HEK293T (cell line): Measurements from ENCODE around the gene TANK.

Experiments used
- BHLHE40 ChIP-seq: fragments of 450-650 bp; IDR thresholded peaks from 2 replicates; pipeline ENCODE4 v1.6.1; 2016; ENCODE audit warnings: mild to moderate bottlenecking, moderate library complexity, borderline replicate concordance
- CTBP1 ChIP-seq: fragments of 450-650 bp; IDR thresholded peaks from 2 replicates; pipeline ENCODE4 v1.6.1; 2016; ENCODE audit warnings: borderline replicate concordance
- ELF4 ChIP-seq: fragments of 450-650 bp; IDR thresholded peaks from 2 replicates; pipeline ENCODE4 v1.6.1; 2017; ENCODE audit warnings: antibody characterized with exemption
- FOXA1 ChIP-seq: fragments of 450-650 bp; IDR thresholded peaks from 2 replicates; pipeline ENCODE4 v1.6.1; 2016; ENCODE audit warnings: mild to moderate bottlenecking
- FOXK2 ChIP-seq: fragments of 450-650 bp; IDR thresholded peaks from 2 replicates; pipeline ENCODE4 v1.6.1; 2016; ENCODE audit warnings: mild to moderate bottlenecking
- NFRKB ChIP-seq: fragments of 450-650 bp; IDR thresholded peaks from 2 replicates; pipeline ENCODE4 v1.6.1; 2016; ENCODE audit warnings: mild to moderate bottlenecking, moderate library complexity
- SP1 ChIP-seq: fragments of 450-650 bp; IDR thresholded peaks from 2 replicates; pipeline ENCODE4 v1.6.1; 2017
- SUZ12 ChIP-seq: fragments of 450-650 bp; IDR thresholded peaks from 2 replicates; pipeline ENCODE4 v1.6.1; 2016; ENCODE audit warnings: mild to moderate bottlenecking
- ZNF384 ChIP-seq: fragments of 450-650 bp; IDR thresholded peaks from 2 replicates; pipeline ENCODE4 v1.6.1; 2016

GRCh38 chr2:161138429-161138828 is 21.8 kb upstream of the TANK start:
- TF ChIP-seq SP1 (no peak), ZNF384 (no peak), FOXA1 (no peak), NFRKB (no peak), BHLHE40 (no peak), ELF4 (no peak), CTBP1 (no peak), SUZ12 (no peak), FOXK2 (no peak)
